HUDEP-2 (cell line): ENCODE results near the gene HABP4.

Source experiments
- DNase-seq, 76 experiments: peaks; one replicate each; lab custom pipeline; 2025; ENCODE audit not compliant: unreplicated experiment in 76 of 76; lab: John Stamatoyannopoulos, UW

HABP4 gene

GRCh38 chr9:96515621-96516470, 65.9 kb downstream of the HABP4 start:
- no peak for DNase-seq

- DNase-seq: no peak
Observed at GRCh38 chr9:96519095-96519494, 69.1 kb downstream of the HABP4 start.

- DNase-seq: no peak
Observed at GRCh38 chr9:96519787-96520186, 69.8 kb downstream of the HABP4 start.

GRCh38 chr9:96522366-96522765, 72.4 kb downstream of the HABP4 start:
- DNase-seq: no peak

GRCh38 chr9:96523374-96523773, 73.4 kb downstream of the HABP4 start:
- DNase-seq: no peak

- DNase-seq: no peak
Observed at GRCh38 chr9:96524045-96524444, 74.1 kb downstream of the HABP4 start.

GRCh38 chr9:96524764-96525163, 74.8 kb downstream of the HABP4 start:
- DNase-seq: no peak

- DNase-seq: no peak
Observed at GRCh38 chr9:96532173-96532572, 82.2 kb downstream of the HABP4 start.

GRCh38 chr9:96540106-96540505, 90.1 kb downstream of the HABP4 start:
- DNase-seq: no peak
